Body of pancreas (tissue), 4 donors: ENCODE measurements around the gene ABCD3.

Experiments
- CTCF ChIP-seq, 7 experiments: fragments of 450-650 bp in 4 of 7; fragments of 200-600 bp in 3 of 7; sonication (generic) in 3 of 7; IDR thresholded peaks; one replicate each; pipeline ENCODE4 v1.5.1; 2016 to 2019; ENCODE audit warnings: antibody characterized with exemption in 7 of 7
- POLR2A ChIP-seq, 3 donors: fragments of 450-650 bp; IDR thresholded peaks; one replicate each; pipeline ENCODE4 v1.6.1; 2016; ENCODE audit warnings: antibody characterized with exemption in 3 of 3, mild to moderate bottlenecking in 2 of 3

- TF ChIP-seq CTCF (IDR thresholded peaks at IDR 0.05) (peak in 4 of 7 experiments; percentile 11 to 24 (median 19)), POLR2A (IDR thresholded peaks at IDR 0.05) (no peak)
Measured at GRCh38 chr1:94532077-94532476, 113.9 kb downstream of the ABCD3 start.
